Measurements from ENCODE around the gene CYP1A1.

DNA sequence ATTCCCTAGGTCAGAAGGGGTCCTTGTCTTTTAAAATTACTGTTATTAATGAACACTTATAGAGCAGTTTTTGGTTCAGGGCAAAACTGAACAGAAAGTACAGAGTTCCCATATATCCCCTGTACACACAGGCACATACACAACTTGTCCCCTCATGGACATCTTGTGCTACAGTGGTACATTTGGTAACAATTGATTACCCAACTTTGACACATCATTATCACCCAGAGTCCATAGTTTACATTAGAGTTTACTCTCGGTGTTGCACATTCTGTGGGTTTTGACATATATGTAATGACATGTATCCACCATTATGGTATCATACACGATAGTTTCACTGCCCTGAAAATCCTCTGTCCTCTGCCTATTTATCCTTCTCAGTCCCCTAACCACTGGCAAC, 28.5 kb downstream of the CYP1A1 start:
- TF ChIP-seq, protein P1, sequence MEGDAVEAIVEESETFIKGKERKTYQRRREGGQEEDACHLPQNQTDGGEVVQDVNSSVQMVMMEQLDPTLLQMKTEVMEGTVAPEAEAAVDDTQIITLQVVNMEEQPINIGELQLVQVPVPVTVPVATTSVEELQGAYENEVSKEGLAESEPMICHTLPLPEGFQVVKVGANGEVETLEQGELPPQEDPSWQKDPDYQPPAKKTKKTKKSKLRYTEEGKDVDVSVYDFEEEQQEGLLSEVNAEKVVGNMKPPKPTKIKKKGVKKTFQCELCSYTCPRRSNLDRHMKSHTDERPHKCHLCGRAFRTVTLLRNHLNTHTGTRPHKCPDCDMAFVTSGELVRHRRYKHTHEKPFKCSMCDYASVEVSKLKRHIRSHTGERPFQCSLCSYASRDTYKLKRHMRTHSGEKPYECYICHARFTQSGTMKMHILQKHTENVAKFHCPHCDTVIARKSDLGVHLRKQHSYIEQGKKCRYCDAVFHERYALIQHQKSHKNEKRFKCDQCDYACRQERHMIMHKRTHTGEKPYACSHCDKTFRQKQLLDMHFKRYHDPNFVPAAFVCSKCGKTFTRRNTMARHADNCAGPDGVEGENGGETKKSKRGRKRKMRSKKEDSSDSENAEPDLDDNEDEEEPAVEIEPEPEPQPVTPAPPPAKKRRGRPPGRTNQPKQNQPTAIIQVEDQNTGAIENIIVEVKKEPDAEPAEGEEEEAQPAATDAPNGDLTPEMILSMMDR (IDR thresholded peaks at IDR 0.05; ENCODE audit: low read depth, low read length, missing input control): no peak
- TF ChIP-seq RAD21 (IDR thresholded peaks at IDR 0.05): no peak
- TF ChIP-seq, protein P2, sequence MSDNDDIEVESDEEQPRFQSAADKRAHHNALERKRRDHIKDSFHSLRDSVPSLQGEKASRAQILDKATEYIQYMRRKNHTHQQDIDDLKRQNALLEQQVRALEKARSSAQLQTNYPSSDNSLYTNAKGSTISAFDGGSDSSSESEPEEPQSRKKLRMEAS (IDR thresholded peaks at IDR 0.05): no peak
- no peak for TF ChIP-seq TAF1 (conservative IDR thresholded peaks at IDR 0.05)
- TF ChIP-seq JUND (IDR thresholded peaks at IDR 0.05): no peak
- no peak for TF ChIP-seq HNF4G (IDR thresholded peaks at IDR 0.05)
- no peak for TF ChIP-seq SP1 (IDR thresholded peaks at IDR 0.05)
- TF ChIP-seq, protein P3, sequence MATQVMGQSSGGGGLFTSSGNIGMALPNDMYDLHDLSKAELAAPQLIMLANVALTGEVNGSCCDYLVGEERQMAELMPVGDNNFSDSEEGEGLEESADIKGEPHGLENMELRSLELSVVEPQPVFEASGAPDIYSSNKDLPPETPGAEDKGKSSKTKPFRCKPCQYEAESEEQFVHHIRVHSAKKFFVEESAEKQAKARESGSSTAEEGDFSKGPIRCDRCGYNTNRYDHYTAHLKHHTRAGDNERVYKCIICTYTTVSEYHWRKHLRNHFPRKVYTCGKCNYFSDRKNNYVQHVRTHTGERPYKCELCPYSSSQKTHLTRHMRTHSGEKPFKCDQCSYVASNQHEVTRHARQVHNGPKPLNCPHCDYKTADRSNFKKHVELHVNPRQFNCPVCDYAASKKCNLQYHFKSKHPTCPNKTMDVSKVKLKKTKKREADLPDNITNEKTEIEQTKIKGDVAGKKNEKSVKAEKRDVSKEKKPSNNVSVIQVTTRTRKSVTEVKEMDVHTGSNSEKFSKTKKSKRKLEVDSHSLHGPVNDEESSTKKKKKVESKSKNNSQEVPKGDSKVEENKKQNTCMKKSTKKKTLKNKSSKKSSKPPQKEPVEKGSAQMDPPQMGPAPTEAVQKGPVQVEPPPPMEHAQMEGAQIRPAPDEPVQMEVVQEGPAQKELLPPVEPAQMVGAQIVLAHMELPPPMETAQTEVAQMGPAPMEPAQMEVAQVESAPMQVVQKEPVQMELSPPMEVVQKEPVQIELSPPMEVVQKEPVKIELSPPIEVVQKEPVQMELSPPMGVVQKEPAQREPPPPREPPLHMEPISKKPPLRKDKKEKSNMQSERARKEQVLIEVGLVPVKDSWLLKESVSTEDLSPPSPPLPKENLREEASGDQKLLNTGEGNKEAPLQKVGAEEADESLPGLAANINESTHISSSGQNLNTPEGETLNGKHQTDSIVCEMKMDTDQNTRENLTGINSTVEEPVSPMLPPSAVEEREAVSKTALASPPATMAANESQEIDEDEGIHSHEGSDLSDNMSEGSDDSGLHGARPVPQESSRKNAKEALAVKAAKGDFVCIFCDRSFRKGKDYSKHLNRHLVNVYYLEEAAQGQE (IDR thresholded peaks at IDR 0.05): no peak
